SKM-1 treated with dmso at 0.1 percent for 144 hours (cell line): ENCODE measurements around the gene SEH1L.
"Not testable (repeated sequence)": the region's sequence is repeated elsewhere in the genome, so short reads cannot be mapped to it uniquely, and the experiment has no call there.

Source experiments
- DNase-seq: peaks from one replicate; lab custom pipeline; 2025; ENCODE audit not compliant: unreplicated experiment; lab: John Stamatoyannopoulos, UW

Gene SEH1L

GRCh38 chr18:12995952-12996477 lies 48.2 kb downstream of the SEH1L start:
- no peak for DNase-seq

GRCh38 chr18:12996661-12997292 lies 49.0 kb downstream of the SEH1L start:
- DNase-seq = no peak

GRCh38 chr18:12997330-12997729 lies 49.5 kb downstream of the SEH1L start:
- not testable (repeated sequence) for DNase-seq

- no peak for DNase-seq
These were observed 50.7 kb downstream of the SEH1L start for GRCh38 chr18:12998332-12999060.

GRCh38 chr18:13003466-13003896 lies 55.7 kb downstream of the SEH1L start:
- peak; percentile 65 for DNase-seq

GRCh38 chr18:13004396-13004795 lies 56.6 kb downstream of the SEH1L start:
- DNase-seq = no peak

GRCh38 chr18:13005289-13005688 lies 57.5 kb downstream of the SEH1L start:
- DNase-seq = no peak

- DNase-seq = no peak
These were observed 58.9 kb downstream of the SEH1L start for GRCh38 chr18:13006531-13007247.

- DNase-seq = no peak
These were observed 59.4 kb downstream of the SEH1L start for GRCh38 chr18:13007248-13007560.

GRCh38 chr18:13011719-13012118 lies 63.9 kb downstream of the SEH1L start:
- no peak for DNase-seq

- DNase-seq = no peak
These were observed 66.4 kb downstream of the SEH1L start for GRCh38 chr18:13014232-13014631.

- DNase-seq = no peak
These were observed 67.0 kb downstream of the SEH1L start for GRCh38 chr18:13014818-13015217.

- DNase-seq = no peak
These were observed 69.5 kb downstream of the SEH1L start for GRCh38 chr18:13017247-13017875.

- no peak for DNase-seq
These were observed 70.6 kb downstream of the SEH1L start for GRCh38 chr18:13018374-13018773.

- DNase-seq = no peak
These were observed 71.5 kb downstream of the SEH1L start for GRCh38 chr18:13019301-13019700.

GRCh38 chr18:13022644-13023043 lies 74.8 kb downstream of the SEH1L start:
- no peak for DNase-seq

- DNase-seq = no peak
These were observed 77.4 kb downstream of the SEH1L start for GRCh38 chr18:13025233-13025632.

GRCh38 chr18:13026583-13027270 lies 78.9 kb downstream of the SEH1L start:
- DNase-seq = no peak

- no peak for DNase-seq
These were observed 81.1 kb downstream of the SEH1L start for GRCh38 chr18:13028869-13029268.

GRCh38 chr18:13032173-13032572 lies 84.4 kb downstream of the SEH1L start:
- DNase-seq = no peak
